ENCODE measurements around the gene NHLRC4. TPM values are rescaled to one million over a fixed set of nuclear protein-coding genes. Genes with fewer than 3 reads are reported as not detected.
A peak's percentile ranks its signal among the peaks of the same experiment; 100 is the strongest.

NHLRC4 gene
- total and polyA plus RNA-seq, 9 of the 15 experiments (the other 6 are each of a cell fraction or from before 2014, with no cell fraction given): 0.24 to 3.7 (median 1.3) TPM; not detected in 2

DNA sequence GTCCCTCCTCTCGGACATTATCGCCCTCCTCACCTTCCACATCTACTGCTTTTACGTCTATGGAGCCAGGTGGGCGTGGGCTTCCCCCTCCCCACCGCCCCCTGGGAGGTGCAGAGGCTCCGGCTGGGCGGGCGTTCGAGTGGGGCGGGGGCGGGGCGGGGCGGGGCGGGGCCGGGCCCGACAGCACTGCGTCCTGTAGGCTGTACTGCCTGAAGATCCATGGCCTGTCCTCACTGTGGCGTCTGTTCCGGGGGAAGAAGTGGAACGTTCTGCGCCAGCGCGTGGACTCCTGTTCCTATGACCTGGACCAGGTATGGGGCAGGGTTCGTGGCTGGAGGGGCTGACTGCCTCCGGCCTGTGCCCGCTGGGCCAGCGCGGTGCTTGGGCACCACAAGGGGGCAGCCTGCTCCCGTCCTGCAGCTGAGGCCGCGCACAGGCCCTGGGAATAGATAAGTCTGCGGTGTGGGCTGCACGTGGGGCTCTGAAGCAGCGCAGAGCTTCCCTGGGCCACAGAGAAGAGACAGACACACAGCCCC, 12.1 kb downstream of the NHLRC4 start (continued):
- TF ChIP-seq, protein P1, sequence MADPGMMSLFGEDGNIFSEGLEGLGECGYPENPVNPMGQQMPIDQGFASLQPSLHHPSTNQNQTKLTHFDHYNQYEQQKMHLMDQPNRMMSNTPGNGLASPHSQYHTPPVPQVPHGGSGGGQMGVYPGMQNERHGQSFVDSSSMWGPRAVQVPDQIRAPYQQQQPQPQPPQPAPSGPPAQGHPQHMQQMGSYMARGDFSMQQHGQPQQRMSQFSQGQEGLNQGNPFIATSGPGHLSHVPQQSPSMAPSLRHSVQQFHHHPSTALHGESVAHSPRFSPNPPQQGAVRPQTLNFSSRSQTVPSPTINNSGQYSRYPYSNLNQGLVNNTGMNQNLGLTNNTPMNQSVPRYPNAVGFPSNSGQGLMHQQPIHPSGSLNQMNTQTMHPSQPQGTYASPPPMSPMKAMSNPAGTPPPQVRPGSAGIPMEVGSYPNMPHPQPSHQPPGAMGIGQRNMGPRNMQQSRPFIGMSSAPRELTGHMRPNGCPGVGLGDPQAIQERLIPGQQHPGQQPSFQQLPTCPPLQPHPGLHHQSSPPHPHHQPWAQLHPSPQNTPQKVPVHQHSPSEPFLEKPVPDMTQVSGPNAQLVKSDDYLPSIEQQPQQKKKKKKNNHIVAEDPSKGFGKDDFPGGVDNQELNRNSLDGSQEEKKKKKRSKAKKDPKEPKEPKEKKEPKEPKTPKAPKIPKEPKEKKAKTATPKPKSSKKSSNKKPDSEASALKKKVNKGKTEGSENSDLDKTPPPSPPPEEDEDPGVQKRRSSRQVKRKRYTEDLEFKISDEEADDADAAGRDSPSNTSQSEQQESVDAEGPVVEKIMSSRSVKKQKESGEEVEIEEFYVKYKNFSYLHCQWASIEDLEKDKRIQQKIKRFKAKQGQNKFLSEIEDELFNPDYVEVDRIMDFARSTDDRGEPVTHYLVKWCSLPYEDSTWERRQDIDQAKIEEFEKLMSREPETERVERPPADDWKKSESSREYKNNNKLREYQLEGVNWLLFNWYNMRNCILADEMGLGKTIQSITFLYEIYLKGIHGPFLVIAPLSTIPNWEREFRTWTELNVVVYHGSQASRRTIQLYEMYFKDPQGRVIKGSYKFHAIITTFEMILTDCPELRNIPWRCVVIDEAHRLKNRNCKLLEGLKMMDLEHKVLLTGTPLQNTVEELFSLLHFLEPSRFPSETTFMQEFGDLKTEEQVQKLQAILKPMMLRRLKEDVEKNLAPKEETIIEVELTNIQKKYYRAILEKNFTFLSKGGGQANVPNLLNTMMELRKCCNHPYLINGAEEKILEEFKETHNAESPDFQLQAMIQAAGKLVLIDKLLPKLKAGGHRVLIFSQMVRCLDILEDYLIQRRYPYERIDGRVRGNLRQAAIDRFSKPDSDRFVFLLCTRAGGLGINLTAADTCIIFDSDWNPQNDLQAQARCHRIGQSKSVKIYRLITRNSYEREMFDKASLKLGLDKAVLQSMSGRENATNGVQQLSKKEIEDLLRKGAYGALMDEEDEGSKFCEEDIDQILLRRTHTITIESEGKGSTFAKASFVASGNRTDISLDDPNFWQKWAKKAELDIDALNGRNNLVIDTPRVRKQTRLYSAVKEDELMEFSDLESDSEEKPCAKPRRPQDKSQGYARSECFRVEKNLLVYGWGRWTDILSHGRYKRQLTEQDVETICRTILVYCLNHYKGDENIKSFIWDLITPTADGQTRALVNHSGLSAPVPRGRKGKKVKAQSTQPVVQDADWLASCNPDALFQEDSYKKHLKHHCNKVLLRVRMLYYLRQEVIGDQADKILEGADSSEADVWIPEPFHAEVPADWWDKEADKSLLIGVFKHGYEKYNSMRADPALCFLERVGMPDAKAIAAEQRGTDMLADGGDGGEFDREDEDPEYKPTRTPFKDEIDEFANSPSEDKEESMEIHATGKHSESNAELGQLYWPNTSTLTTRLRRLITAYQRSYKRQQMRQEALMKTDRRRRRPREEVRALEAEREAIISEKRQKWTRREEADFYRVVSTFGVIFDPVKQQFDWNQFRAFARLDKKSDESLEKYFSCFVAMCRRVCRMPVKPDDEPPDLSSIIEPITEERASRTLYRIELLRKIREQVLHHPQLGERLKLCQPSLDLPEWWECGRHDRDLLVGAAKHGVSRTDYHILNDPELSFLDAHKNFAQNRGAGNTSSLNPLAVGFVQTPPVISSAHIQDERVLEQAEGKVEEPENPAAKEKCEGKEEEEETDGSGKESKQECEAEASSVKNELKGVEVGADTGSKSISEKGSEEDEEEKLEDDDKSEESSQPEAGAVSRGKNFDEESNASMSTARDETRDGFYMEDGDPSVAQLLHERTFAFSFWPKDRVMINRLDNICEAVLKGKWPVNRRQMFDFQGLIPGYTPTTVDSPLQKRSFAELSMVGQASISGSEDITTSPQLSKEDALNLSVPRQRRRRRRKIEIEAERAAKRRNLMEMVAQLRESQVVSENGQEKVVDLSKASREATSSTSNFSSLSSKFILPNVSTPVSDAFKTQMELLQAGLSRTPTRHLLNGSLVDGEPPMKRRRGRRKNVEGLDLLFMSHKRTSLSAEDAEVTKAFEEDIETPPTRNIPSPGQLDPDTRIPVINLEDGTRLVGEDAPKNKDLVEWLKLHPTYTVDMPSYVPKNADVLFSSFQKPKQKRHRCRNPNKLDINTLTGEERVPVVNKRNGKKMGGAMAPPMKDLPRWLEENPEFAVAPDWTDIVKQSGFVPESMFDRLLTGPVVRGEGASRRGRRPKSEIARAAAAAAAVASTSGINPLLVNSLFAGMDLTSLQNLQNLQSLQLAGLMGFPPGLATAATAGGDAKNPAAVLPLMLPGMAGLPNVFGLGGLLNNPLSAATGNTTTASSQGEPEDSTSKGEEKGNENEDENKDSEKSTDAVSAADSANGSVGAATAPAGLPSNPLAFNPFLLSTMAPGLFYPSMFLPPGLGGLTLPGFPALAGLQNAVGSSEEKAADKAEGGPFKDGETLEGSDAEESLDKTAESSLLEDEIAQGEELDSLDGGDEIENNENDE (IDR thresholded peaks at IDR 0.05; ENCODE audit: low read depth, low read length): no peak
- TF ChIP-seq, protein P2, sequence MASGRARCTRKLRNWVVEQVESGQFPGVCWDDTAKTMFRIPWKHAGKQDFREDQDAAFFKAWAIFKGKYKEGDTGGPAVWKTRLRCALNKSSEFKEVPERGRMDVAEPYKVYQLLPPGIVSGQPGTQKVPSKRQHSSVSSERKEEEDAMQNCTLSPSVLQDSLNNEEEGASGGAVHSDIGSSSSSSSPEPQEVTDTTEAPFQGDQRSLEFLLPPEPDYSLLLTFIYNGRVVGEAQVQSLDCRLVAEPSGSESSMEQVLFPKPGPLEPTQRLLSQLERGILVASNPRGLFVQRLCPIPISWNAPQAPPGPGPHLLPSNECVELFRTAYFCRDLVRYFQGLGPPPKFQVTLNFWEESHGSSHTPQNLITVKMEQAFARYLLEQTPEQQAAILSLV (tag; IDR thresholded peaks at IDR 0.05): no peak
- TF ChIP-seq L3MBTL2 (IDR thresholded peaks at IDR 0.05): peak; percentile 87
- TF ChIP-seq, protein P3, sequence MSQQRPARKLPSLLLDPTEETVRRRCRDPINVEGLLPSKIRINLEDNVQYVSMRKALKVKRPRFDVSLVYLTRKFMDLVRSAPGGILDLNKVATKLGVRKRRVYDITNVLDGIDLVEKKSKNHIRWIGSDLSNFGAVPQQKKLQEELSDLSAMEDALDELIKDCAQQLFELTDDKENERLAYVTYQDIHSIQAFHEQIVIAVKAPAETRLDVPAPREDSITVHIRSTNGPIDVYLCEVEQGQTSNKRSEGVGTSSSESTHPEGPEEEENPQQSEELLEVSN (IDR thresholded peaks at IDR 0.05; ENCODE audit: borderline replicate concordance in 1 of 2, extremely low read depth in 1 of 2, insufficient read depth in 1 of 2, insufficient read length in 1 of 2, low read depth in 1 of 2, low read length in 1 of 2, poor library complexity in 1 of 2, severe bottlenecking in 1 of 2): peak; percentile 90 to 91
- no peak for TF ChIP-seq ZNF780A (CRISPR knock-in tag; IDR thresholded peaks at IDR 0.05)
- TF ChIP-seq, protein P4, sequence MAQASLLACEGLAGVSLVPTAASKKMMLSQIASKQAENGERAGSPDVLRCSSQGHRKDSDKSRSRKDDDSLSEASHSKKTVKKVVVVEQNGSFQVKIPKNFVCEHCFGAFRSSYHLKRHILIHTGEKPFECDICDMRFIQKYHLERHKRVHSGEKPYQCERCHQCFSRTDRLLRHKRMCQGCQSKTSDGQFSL (CRISPR knock-in tag; IDR thresholded peaks at IDR 0.05): peak; percentile 90
- TF ChIP-seq, protein P4 (tag; IDR thresholded peaks at IDR 0.05): no peak
- peak; percentile 55 for TF ChIP-seq RBFOX2 (IDR thresholded peaks at IDR 0.05; ENCODE audit: low read depth, low read length)
- TF ChIP-seq JUN (IDR thresholded peaks at IDR 0.05; ENCODE audit: borderline replicate concordance, low read depth, low read length): peak; percentile 59; the same call in 1 of the 2 replicates
- no peak for TF ChIP-seq JUN (CRISPR knock-in tag; IDR thresholded peaks at IDR 0.05; ENCODE audit: borderline replicate concordance)
- 0 out of 2 replicates have a peak, but pooled peaks have one; percentile 16 for TF ChIP-seq EP300 (IDR thresholded peaks at IDR 0.05; ENCODE audit: low read length)
